Endometrium (tissue), 2 donors: ENCODE results near the gene COL4A4.
A peak's percentile ranks its signal among the peaks of the same experiment; 100 is the strongest.
"Not testable (repeated sequence)": the region's sequence is repeated elsewhere in the genome, so short reads cannot be mapped to it uniquely, and the experiment has no call there.

ENCODE experiments used
- FAIRE-seq: peaks from 2 replicates; lab custom pipeline; 2012; peaks lifted over from hg19 to GRCh38; lab: Jason Lieb, UNC
- donor health status: control.
- donor health status: control.

Gene COL4A4

DNA sequence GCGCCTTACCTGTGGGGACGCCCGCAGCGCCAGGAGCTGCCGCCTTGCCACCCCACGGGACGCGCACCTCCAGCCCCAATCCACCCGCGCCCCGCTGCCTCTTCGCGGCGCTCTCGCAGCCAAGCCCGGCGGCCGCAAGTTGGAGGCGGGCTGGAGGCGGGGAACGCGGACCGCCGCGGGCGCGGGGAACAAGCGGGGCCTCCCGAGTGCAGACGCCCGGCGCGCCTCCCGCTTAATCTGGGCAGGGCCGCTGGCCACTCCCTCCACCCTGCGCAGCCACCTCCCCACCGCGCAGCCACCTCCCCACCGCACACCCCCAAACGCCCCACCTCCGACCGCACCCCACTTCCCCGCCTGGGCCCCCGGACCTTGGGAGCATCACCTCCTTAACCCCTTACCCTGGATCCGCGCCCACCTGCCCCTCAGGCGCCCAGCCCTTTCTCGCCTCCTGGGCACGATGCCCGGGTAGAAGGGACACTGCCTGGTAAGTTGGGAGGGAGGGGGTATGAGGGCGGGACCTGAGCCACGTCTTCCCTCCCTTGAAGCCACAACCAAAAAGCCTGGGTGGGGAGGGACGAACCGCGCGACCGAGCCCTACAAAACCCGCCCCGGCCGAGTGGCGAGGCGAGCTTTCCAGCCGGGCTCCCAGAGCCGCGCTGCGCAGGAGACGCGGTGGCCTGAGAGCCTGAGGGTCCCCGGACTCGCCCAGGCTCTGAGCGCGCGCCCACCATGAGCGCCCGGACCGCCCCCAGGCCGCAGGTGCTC is at the start of gene COL4A4, which contains the start of gene COL4A3:
Gene COL4A4 (minus strand): TSS at position 208 of the 765 bp plus-strand sequence. CDS start 16,722 bp downstream, outside the sequence.
Gene COL4A3 (plus strand): TSS at position 627 of the 765 bp plus-strand sequence. CDS start 103 bp downstream, at position 730.
- no peak for FAIRE-seq

DNA sequence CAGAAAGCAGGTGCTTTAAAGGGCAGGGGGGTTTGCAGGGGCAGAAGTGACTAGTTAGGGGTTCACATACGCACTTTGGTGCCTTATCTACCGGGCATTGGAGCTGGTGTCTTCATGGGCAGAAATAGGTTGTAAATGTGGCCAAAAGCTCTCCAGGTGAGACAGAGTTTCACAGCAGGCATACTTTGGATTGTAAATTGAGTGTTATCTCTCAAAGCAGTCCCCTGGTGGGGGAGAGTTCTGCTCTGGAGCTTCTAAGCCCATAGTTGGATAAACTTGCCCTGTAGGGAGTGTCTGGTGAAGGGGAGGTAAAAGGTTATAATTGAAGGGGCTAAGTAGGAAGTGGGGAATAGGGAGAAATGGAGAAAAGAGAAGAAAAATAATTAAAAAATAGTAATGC is 43.6 kb upstream of the COL4A4 start:
- FAIRE-seq, result no peak

DNA sequence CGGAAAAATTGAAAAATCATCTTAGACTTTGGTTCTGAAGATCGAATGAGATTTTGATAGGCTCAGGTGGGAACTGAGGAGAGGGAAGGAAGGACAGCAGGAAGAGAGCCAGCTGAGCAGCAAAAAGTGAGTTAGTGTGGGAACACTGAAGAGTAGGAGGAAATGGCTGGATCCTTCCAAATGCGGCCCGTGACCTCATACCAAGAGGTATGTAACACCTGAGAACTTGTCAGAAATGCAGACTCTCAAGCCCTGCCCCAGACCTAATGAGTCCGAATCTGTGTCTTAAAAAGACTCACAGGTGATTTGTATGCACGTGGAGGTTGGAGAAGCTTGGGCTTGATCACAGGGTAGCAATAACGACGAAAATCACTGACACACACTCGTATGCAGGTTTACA is 42.4 kb upstream of the COL4A4 start:
- no peak for FAIRE-seq

DNA sequence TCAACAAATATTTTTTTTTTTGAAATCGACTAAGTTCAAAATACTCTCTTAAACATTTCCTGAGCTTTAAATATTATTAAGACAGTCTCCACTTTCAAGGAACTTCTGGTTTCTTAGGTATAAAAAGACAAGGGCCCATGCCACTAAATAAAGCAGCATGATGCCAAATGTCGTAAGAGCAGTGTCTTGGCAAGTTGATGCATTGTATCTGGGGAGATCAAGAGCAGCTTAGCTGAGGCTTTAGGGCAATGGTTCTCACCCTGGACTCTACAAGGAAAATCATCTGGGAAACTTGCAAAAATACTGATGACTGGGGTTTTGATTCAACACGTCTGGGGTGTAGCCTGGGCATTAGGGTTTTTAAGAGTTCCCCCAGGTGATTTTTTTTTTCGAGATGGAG is 41.7 kb upstream of the COL4A4 start:
- no peak for FAIRE-seq

DNA sequence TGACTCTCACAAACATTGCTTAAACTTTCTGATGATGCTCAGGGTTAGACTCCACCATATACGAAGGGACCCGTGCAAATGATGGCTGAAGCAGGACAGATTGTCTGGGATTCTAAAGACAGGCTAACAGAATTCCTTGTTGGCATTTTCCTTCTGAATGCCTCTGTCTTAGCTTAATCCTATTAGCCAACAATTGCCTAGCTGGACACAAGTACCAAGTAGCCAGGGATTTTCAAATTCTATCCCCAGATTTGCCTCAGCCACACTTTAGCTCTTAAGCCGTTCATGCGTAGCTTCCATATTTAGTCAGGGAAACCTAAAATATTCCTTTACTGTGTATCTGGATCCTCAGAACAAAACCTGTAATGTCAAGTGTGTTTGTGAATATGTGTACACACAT is 40.4 kb upstream of the COL4A4 start:
- no peak for FAIRE-seq

DNA sequence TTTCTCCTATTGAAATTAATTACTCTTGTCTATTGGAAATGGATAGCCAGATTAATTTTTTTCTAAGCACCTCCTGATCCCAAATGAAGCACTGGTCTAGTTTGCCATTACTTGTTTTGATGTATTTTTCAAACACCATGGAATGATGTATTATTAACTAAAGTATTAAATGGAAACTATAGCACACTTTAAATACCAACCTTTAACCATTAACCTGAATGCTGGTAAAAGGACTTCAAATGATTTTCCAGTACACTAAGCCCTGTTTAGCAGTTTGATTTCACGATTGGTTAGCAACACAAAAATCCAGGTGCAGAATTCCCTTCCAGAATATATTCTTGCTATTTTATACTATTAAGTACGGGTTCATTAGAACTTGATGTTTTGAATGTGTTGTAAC is 37.8 kb upstream of the COL4A4 start:
- no peak for FAIRE-seq

DNA sequence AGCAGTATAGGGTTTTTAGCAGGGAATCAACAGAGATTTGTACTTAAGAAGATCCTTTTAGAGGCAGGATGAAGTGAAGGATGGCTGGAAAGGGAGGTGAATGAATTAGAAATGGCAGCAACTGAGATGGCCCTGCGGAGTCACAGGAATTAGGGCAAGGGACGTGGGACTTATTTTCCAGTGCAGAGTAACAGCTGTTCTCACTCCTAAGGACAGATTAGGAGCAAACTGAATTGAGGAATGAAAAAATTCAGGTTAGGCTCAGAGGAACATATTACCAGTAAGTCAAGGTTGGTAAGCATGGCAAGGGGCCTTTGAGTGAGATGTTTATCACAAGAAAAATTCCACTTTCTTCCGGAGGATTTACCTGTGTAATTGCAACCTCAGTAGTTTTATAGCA is 34.9 kb upstream of the COL4A4 start:
- FAIRE-seq, result no peak

DNA sequence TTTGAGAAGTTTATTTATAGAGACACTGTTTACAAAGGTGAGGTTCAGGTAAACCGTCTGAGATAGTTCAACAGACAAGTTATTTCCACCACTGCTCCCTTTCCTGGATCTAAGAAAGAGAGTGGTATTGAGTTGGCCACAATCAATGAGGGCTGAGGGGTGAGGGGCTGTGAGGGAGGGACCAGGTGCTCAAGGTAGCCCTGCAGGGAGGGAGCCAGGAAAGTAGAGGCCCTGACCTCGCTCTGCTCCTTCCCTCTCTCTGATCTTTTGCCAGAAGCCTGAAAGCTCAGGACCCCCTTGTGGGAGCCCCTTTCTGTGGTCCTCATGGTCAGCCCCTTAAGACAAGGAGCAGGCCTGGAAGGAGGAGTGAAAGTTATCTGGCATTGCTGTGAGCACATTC is 30.2 kb upstream of the COL4A4 start:
- FAIRE-seq, result no peak

DNA sequence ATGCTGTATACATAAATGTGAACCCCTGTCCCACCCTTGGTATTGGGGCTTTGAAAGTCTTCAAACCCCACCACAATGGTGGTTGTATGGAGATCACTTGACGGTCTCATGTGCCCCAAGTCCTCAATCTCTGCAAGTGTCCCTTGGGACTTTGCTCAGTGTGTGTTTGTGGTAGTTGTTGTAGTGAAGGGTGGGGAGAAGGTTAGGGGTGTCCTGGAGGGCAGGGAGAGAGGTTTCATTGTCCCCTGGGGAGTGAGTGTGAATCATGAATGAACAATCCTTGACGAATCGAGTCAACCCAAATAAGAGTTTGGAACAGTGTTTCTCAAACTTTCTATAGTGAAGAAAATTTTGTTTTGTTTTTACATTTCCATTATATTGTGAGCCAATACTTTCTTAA is 28.5 kb upstream of the COL4A4 start:
- FAIRE-seq, result no peak

DNA sequence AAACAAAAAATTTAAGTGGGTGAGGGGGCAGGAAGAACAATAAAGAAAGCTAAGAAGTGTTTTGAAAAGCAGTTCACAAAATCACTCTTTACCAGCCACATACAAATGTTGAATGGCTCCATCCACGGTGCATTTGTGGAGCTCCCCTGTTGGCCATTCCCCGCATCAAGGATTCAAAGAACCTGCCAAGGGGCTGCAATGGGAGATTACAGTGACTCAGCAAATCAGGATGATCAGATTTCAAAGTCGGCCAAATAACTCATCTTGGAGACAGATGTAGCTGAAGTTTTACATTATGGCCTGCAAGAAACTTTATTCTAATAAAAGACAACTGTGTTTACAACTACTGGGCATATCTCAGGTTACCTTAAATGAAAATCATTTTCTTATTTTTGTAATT is 27.4 kb upstream of the COL4A4 start:
- FAIRE-seq, result no peak

DNA sequence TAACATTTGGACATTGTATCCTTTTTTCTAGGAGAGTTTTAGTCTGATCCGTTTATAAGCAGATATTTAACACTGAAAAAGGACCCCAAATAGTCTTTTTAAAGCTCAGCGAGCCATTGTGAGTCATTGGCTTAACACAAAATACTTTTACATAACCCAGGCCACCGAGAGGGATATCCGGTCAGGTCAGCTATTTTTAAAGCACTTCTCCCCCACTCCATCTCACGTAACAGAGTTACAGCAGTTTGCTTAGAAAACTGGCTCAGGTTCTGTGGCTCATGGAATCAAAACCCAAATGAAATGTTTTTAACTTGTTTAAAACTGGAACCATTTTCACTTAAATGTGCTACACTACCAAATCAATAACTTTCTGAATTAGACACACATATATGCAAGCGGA is 24.3 kb upstream of the COL4A4 start:
- FAIRE-seq, result peak; percentile 70

DNA sequence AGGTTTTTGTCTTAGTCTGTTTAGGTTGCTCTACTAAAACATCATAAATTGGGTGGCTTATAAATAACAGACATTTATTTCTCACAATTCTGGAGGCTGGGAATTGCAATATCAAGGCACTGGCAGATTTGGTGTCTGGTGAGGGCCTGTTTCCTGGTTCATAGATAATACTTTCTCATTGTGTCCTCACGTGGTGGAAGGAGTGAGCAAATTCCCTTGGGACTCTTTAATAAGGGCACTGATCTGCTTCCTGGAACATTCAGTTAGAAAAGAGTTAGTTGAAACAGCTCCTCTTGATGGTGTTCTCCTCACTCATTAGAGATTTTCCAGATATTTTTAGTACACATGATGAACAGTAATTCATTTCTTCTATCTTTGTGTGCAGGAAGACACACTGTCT is 22.7 kb upstream of the COL4A4 start:
- no peak for FAIRE-seq

DNA sequence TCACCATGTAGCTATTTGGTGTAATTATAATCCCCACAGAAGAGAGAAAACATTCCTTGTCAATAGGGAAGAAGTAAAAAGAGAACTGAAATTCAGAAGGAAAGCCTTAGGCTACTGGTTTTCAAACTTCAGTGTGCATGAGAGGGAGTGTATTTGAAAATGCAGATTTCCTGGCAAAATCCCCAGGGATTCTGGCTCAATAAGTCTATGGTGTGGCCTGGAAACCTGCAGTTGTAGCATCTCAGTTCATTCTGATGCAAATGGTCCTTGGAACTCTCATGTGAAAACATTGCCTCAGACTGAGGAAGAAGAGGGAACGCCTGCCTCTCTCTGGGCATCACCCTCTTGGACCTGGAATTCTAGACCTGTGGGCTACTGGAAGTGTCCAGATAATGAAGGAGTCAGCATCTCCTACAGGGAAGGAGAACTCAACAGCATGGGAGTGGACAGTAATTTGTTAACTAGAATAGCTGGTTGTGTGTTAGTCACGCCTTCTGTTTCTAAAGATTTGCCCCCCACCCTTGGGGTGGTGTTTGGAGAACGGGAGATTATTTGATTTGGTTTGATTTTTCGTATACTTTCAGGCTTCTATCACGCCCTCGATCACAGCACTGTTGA is 21.7 kb upstream of the COL4A4 start:
- no peak for FAIRE-seq

DNA sequence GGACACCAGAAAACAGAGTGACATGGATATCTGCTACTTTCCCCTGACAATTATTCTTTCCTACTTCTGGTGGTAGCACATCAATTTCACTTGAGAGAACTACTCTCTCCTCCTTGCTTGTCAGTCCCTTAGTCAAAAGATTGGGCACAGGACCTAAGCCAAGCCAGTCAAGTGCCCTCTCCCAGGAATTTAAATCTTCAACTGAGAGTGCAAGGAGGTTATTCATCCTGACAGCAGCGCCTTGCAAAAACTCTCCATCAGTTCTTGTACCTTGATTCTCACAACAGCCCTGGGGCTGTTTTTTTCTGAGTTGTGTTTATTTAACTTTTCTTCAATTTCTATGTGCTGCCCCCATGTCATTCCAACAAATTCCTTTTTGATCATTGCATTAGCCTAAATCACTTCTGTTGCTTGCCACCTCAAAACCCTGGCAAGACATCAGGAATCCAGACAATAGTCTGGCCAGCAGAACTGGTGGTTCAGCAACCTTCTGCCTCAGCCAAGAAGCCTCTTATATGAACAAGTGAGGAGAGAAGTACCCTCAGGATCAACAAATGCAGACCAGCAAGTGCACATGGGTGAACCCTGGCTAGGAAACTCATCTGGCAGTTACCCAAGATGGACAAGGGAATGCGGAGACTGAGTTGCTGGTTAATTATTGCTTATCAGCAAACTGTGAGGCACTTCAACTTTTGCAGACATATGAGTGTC is 19.8 kb upstream of the COL4A4 start:
- FAIRE-seq, result no peak

DNA sequence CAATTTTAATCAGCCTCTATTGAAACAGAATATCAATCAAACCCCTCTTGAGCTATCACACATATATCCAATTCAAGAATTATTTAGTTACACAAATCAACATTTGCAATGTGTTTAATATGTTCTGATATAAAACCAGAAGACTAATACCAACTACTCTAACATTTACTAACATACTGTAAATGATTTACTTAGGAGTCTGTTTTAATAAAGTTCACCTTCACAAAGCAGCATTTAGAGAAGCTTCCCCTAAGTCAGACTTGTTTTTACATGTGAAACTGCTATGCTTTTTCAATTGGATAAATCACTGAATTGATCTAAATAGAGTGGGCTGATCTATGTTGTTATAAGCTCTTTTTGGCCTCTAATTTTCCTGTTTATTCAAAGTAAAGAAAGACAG is 18.8 kb upstream of the COL4A4 start:
- no peak for FAIRE-seq

DNA sequence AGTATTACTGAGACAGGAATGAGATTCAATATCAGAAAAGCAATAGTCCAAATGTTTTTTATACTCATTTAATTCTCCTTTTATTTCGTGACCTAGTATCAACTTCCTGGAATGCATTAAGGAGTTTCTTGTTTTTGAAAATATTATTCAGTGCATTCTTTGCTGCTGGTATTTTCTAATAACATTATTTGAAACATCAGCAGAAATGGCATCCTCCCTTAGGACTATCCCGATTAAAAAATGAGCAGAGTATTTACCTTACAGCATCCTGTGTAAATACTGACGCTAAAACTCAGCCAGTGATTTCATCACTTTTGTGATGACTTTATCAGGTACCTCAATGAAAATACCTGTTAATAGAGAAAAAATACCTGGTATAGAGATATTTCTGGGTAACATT is 16.8 kb upstream of the COL4A4 start:
- peak; percentile 86 for FAIRE-seq

DNA sequence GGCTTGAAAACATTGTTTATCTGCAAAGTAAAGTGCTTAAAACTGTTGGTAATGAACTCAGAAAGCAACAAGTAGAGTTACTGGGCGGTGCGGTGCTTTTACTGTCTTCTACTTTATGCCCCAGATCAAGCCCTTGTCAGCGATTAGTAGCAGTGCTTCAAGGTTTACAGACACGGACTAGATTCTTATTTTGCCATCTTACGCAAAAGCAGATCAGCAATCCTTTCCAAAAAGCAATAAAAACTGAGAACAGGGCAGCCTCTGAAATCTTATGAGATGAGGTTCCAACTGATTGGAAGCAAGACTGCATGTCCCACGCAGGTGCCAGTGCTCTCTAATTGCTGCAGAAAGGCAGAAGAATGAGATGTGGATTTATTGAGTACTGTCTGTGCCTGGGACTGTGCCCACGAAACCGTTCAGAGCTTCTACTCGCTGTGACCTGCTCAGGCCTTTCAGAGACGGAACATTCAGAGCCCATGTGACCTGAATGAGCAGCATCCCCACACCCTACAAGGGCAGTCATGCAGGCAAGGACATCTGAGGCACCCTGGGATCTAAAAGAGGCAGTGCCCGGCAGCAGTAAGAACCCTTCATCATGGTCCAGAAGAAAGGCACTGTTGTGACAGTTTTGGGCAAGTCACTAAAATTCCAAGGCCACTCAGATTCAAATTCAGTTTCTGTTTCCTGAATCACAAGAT is 16.1 kb upstream of the COL4A4 start:
- no peak for FAIRE-seq

DNA sequence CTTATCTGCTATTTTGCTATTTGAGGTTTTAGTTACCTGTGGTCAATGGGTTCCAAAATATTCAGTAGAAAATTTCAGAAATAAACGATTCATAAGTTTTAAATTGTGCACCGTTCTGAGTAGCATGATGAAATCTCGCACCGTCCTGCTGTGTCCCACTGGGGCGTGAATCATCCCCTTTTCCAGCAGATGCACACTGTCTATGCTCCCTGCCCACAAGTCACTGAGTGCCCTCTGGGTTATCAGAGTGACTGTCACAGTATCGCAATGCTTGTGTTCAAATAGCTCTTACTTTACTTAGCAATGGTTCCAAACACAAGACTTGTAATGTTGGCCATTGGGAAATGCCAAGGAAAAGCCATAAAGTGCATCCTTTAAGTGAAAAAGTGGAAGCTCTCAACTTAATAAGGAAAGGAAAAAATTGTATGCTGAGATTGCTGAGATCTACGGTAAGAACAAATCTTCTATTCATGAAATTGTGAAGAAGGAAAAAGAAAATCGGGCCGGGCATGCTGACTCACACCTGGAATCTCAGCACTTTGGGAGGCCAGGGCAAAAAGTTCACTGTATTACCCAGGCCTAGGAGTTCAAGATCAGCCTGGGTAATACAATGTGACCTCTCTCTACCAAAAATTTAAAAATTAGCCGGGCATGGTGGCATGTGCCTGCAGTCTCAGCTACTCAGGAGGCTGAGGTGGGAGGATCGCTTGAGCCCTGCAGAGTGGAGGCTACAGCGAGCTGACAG is 13.8 kb upstream of the COL4A4 start:
- FAIRE-seq, result no peak

DNA sequence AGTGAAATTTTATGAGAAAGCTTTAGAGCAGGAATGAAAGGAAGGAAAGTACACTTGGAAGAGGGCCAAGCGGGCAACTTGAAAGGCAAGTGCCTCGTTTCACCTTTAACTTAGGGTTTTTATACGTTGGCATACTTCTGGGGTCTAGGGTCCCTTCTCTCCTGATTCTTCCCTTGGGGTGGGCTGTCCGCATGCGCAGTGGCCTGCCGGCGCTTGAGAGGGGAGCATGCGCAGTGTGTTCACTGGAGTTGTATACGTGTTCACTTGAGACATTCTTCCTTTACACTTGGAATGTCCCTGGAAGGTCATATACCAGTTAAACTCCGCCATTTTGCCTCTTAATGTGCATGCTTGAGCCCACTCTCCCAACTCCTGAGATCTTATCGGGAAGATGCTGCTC is 7.8 kb upstream of the COL4A4 start:
- FAIRE-seq, result not testable (repeated sequence)

DNA sequence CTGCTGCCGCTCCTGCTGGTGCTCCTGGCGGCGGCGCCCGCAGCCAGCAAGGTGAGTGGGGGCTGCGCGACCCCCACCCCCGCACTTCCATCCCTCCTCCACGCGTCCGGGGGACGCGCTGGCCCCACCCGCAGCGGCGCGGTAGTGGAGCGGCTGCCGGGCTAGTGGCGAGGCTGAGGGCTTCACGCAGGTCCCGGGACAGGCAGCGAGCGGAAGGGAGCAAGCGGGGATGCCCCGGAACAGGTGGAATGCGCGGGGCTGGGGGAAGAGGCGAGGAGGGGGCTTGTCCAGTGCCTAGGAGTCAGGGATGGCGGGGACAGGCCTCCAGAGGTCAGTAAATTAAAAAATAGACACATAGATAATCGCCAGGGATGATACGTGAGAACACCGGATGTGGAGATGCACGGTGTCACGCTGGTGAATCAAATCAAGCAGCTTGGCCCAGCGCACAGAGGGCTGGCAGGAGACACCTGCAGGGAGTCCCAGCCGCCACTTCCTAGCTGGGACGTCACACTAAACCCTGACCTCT is 822 bp upstream of the COL4A4 start:
- FAIRE-seq, result no peak

DNA sequence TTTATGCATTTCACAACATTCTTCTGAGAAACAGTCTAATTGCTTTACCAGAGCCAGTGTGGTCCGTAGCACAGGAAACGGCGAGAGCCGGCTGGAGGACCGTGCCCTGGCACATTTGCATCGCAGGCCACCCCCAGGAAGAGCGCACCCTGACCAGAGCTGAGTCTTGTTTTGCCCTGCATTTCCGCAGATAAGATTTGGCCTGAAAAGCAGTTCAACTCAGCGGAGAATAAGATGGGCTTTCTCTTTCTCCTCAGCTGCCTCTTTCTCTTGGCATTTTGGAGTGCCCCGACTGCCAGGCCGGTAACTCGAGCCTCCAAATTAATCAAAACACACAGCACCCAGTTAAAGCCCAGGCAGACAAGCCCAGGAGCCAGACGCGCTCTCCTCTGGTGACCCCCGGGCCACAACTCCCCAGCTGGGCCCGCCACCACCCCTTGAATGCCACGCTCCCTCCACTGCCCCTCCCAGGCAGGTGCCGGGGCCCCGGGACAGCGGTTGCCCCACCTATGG is 464 bp downstream of the COL4A4 start:
- FAIRE-seq, result no peak
